Measurements from ENCODE around the gene DHDDS. TPM values are rescaled to one million over a fixed set of nuclear protein-coding genes. Genes with fewer than 3 reads are reported as not detected.

DHDDS gene
- total and polyA plus RNA-seq, 4 experiments from 2014 or later = 23.3 to 46.2 (median 35.5) TPM

DNA sequence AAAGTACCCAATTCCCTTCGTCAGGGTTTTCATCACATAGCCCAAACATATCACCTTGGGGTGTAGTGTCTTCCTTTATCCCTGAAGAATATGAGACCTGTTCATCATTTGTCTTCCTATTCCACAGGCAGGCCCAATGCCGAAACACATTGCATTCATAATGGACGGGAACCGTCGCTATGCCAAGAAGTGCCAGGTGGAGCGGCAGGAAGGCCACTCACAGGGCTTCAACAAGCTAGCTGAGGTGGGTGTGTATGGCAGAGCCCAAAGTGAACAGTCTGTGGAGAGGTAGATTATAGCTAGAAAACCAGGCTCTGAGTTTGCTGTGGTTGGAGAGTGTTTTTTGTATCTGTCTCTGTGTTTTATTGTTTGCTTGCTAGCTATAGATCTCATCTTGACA is 5.9 kb downstream of the DHDDS start:
- Mint-ChIP-seq H3K9me3 (no peaks in the 10 kb centered on the region), H3K27me3 (no peaks in the 10 kb centered on the region), H3K36me3 (peaks cover 37 to 44% of the 10 kb centered on the region in 2 donors), H3K4me1 (peaks cover 4 to 9% (median 7%) of the 10 kb centered on the region in 4 donors), H3K4me3 (no peak overlapping the region), H3K27ac (peak overlapping the region in 1 of 7 donors; percentile 31)
- ChIA-PET POLR2A (ENCODE audit: partially characterized antibody) (interaction anchor here (0.8 to 1.1 kb wide), 2 partner anchors 16 to 34 kb away, joined by 3 read pairs; partner anchors contain the start of gene HMGN2), CTCF (ENCODE audit: partially characterized antibody) (interaction anchor here (1.1 kb wide), 1 partner anchor 27 kb away, joined by 3 read pairs; no protein-coding TSS in a partner anchor)
- H3K9me3 ChIP-seq (ENCODE audit: control insufficient read depth in 1 of 2, low read length in 2 of 2) = no peaks in the 10 kb centered on the region
- H3K4me3 ChIP-seq (ENCODE audit: low read length in 2 of 2) = no peak overlapping the region
- H3K27me3 ChIP-seq (ENCODE audit: insufficient read depth, low read length) = no peaks in the 10 kb centered on the region
- intact Hi-C loops (cut with micrococcal nuclease) = no loop called here
- H3K4me1 ChIP-seq (ENCODE audit: insufficient read depth, low read length) = peaks cover 13% of the 10 kb centered on the region
- DNase-seq = no peak
- H3K36me3 ChIP-seq (ENCODE audit: insufficient read depth, low read length) = peaks cover 53% of the 10 kb centered on the region
- H3K27ac ChIP-seq (ENCODE audit: low read depth, low read length) = no peak overlapping the region

DNA sequence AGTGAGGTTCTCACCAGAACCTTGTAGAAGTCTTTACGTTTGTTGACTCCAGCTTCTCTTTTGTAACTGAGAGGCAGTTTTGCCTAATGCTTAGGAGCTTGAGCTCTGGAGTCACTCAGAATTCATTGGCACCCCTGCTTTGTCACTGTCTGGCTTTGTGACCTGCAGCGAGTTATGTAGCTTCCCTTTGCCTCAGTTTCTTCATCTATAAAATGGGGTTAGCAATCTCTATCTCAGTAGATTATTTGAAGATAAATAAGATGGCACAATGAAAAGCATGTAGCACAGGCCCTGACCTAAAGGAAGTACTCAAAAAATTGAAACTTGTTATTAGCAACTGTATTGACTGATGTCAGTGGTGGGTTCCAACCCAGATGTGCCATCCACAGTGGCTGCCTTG is 8.1 kb downstream of the DHDDS start:
- DNase-seq = no peak
- H3K9me3 ChIP-seq (ENCODE audit: control insufficient read depth in 1 of 2, low read length in 2 of 2) = no peaks in the 10 kb centered on the region
- no peak overlapping the region for H3K27ac Mint-ChIP-seq
- no peaks in the 10 kb centered on the region for H3K27me3 Mint-ChIP-seq
- H3K27me3 ChIP-seq (ENCODE audit: insufficient read depth, low read length) = no peaks in the 10 kb centered on the region
- no peaks in the 10 kb centered on the region for H3K9me3 Mint-ChIP-seq
- no peak overlapping the region for H3K4me3 ChIP-seq (ENCODE audit: low read length in 2 of 2)
- H3K36me3 ChIP-seq (ENCODE audit: insufficient read depth, low read length) = peaks cover 65% of the 10 kb centered on the region
- H3K36me3 Mint-ChIP-seq = peaks cover 47 to 61% of the 10 kb centered on the region in 2 donors
- H3K4me3 Mint-ChIP-seq = no peak overlapping the region
- POLR2A ChIA-PET (ENCODE audit: partially characterized antibody) = no interaction called here
- peaks cover 0 to 5% (median under 1%) of the 10 kb centered on the region in 4 donors for H3K4me1 Mint-ChIP-seq
- no peaks in the 10 kb centered on the region for H3K4me1 ChIP-seq (ENCODE audit: insufficient read depth, low read length)
- CTCF ChIA-PET (ENCODE audit: partially characterized antibody) = interaction anchor here (1.9 kb wide), 1 partner anchor 23 kb away, joined by 7 read pairs; no protein-coding TSS in a partner anchor
- H3K27ac ChIP-seq (ENCODE audit: low read depth, low read length) = no peak overlapping the region
- intact Hi-C loops (cut with micrococcal nuclease) = no loop called here

DNA sequence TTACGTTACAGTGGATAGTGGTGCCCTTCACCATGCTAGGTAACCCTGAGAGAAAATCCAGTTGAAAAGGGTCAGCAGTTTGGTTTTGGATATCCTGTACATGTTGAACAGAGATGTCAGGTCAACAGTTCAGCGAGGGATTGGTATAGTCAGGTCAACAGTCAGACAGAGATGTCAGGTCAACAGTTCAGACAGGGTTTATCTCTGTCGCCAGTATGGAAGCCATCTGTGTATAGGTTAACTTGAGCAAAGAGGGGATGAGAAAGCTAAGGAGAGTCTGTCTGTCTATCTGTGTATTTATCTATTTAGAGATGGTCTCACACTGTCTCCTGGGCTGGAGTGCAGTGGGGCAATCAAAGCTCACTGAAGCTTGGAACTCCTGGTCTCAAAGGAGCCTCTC is 17.7 kb downstream of the DHDDS start:
- Histone ChIP-seq H3K4me3 (ENCODE audit: low read length in 2 of 2) (no peak overlapping the region), H3K27me3 (ENCODE audit: insufficient read depth, low read length) (no peaks in the 10 kb centered on the region), H3K9me3 (ENCODE audit: control insufficient read depth in 1 of 2, low read length in 2 of 2) (no peaks in the 10 kb centered on the region), H3K27ac (ENCODE audit: low read depth, low read length) (no peak overlapping the region), H3K4me1 (ENCODE audit: insufficient read depth, low read length) (no peaks in the 10 kb centered on the region), H3K36me3 (ENCODE audit: insufficient read depth, low read length) (peaks cover 10% of the 10 kb centered on the region)
- H3K4me3 Mint-ChIP-seq = no peak overlapping the region
- H3K36me3 Mint-ChIP-seq = peaks cover 23 to 54% of the 10 kb centered on the region in 2 donors
- H3K27me3 Mint-ChIP-seq = no peaks in the 10 kb centered on the region
- no peak for DNase-seq
- peaks cover 0 to 2% (median 0%) of the 10 kb centered on the region in 4 donors for H3K4me1 Mint-ChIP-seq
- no peaks in the 10 kb centered on the region for H3K9me3 Mint-ChIP-seq
- intact Hi-C loops (cut with micrococcal nuclease) = no loop called here
- ChIA-PET CTCF (ENCODE audit: partially characterized antibody) (interaction anchor here (1.8 kb wide), 1 partner anchor 32 kb away, joined by 6 read pairs; no protein-coding TSS in a partner anchor), POLR2A (ENCODE audit: partially characterized antibody) (interaction anchor here (0.9 to 1.5 kb wide), 2 partner anchors 18 to 23 kb away, joined by 3 read pairs; partner anchors contain the start of gene DHDDS)
- no peak overlapping the region for H3K27ac Mint-ChIP-seq

DNA sequence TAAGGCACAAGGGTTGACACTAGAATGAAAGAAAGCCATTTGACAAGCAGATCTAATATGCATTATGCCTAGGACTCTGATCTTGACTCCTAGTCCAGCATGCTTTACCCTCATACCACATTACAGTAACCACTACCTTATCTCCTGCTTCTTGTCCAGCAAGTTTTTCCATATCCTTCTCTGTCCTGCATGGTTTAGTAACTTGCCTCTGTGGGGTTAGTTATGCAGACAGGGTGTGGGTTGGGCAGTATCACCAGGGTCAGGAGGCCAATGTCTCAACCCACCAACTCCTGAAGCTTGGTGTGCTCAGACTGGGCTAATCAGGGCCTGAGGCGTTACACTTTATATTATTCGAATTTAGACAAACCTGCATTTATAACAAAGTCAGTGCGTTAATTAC is 18.8 kb downstream of the DHDDS start:
- ChIA-PET CTCF (ENCODE audit: partially characterized antibody) (interaction anchor here (1.8 kb wide), 1 partner anchor 33 kb away, joined by 6 read pairs; no protein-coding TSS in a partner anchor), POLR2A (ENCODE audit: partially characterized antibody) (interaction anchor here (1.5 kb wide), 1 partner anchor 19 kb away, joined by 3 read pairs; the partner anchor contains the start of gene DHDDS)
- Histone ChIP-seq H3K4me1 (ENCODE audit: insufficient read depth, low read length) (no peaks in the 10 kb centered on the region), H3K27ac (ENCODE audit: low read depth, low read length) (no peak overlapping the region), H3K9me3 (ENCODE audit: control insufficient read depth in 1 of 2, low read length in 2 of 2) (no peaks in the 10 kb centered on the region), H3K27me3 (ENCODE audit: insufficient read depth, low read length) (no peaks in the 10 kb centered on the region), H3K36me3 (ENCODE audit: insufficient read depth, low read length) (peaks cover 9% of the 10 kb centered on the region), H3K4me3 (ENCODE audit: low read length in 2 of 2) (no peak overlapping the region)
- Mint-ChIP-seq H3K4me1 (no peaks in the 10 kb centered on the region), H3K27ac (no peak overlapping the region), H3K9me3 (no peaks in the 10 kb centered on the region), H3K4me3 (no peak overlapping the region), H3K27me3 (no peaks in the 10 kb centered on the region), H3K36me3 (peaks cover 27 to 55% of the 10 kb centered on the region in 2 donors)
- no peak for DNase-seq
- intact Hi-C loops (cut with micrococcal nuclease) = no loop called here

DNA sequence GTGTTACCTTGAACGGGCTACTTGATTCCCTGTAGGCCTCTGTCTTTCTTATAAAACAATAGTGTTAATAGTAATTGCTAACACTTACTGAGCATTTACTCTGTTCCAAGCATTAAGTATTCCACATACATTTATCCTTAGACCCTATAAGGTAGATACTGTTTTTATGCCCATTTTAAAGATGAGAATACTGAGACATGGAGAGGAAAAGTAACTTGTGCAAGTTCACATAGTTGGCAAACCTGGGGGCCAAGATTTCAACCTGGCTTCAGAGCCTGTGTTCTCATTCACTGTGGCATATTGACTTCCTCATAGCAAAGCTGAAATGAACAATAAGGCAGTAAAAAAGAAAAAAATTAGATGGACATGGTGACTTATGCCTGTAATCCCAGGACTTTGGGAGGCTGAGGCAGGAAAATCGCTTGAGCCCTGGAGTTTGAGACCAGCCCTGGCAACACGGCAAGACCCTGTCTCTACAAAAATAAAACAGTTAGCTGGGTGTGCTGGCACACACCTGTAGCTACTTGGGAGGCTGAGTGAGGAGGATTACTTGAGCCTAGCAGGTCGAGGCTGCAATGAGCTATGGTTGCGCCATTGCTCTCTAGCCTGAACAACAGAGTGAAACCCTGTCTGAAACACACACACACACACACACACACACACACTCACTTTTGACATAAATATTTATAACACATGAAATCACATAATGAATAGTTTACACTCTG is 20.5 kb downstream of the DHDDS start:
- Mint-ChIP-seq H3K27me3 (no peaks in the 10 kb centered on the region), H3K4me1 (no peaks in the 10 kb centered on the region), H3K9me3 (no peaks in the 10 kb centered on the region), H3K4me3 (no peak overlapping the region), H3K36me3 (peaks cover 26 to 50% of the 10 kb centered on the region in 2 donors), H3K27ac (no peak overlapping the region)
- H3K4me3 ChIP-seq (ENCODE audit: low read length in 2 of 2) = no peak overlapping the region
- no peaks in the 10 kb centered on the region for H3K9me3 ChIP-seq (ENCODE audit: control insufficient read depth in 1 of 2, low read length in 2 of 2)
- no peaks in the 10 kb centered on the region for H3K4me1 ChIP-seq (ENCODE audit: insufficient read depth, low read length)
- peaks cover 9% of the 10 kb centered on the region for H3K36me3 ChIP-seq (ENCODE audit: insufficient read depth, low read length)
- no peaks in the 10 kb centered on the region for H3K27me3 ChIP-seq (ENCODE audit: insufficient read depth, low read length)
- DNase-seq = no peak
- intact Hi-C loops (cut with micrococcal nuclease) = no loop called here
- CTCF ChIA-PET (ENCODE audit: partially characterized antibody) = no interaction called here
- POLR2A ChIA-PET (ENCODE audit: partially characterized antibody) = no interaction called here
- no peak overlapping the region for H3K27ac ChIP-seq (ENCODE audit: low read depth, low read length)

DNA sequence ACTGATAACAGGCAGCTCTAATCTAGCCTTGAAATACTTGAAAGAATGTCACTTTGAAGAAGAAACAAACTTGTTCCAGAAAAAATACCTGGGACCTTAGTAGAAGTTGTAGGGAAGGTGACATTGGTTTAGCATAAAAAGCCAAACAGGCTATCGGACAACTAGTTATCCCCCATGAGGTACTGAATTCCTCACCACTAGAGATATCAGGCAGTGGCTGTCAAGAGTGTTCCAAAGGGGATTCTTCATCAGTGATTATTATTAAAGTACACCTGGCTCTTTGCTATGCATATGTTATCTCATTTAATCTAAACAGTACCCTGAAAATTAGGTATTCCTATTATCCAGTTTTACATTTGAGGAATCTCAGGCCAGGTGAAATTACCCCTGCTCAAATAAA is 27.0 kb downstream of the DHDDS start:
- Histone ChIP-seq H3K9me3 (ENCODE audit: control insufficient read depth in 1 of 2, low read length in 2 of 2) (no peaks in the 10 kb centered on the region), H3K36me3 (ENCODE audit: insufficient read depth, low read length) (peaks cover 25% of the 10 kb centered on the region), H3K4me1 (ENCODE audit: insufficient read depth, low read length) (no peaks in the 10 kb centered on the region), H3K27ac (ENCODE audit: low read depth, low read length) (no peak overlapping the region), H3K4me3 (ENCODE audit: low read length in 2 of 2) (no peak overlapping the region), H3K27me3 (ENCODE audit: insufficient read depth, low read length) (no peaks in the 10 kb centered on the region)
- Mint-ChIP-seq H3K4me1 (peaks cover 0 to 3% (median 0%) of the 10 kb centered on the region in 4 donors), H3K27me3 (no peaks in the 10 kb centered on the region), H3K4me3 (no peak overlapping the region), H3K27ac (peak overlapping the region in 1 of 7 donors; percentile 13), H3K9me3 (no peaks in the 10 kb centered on the region), H3K36me3 (peaks cover 21 to 67% of the 10 kb centered on the region in 2 donors)
- intact Hi-C loops (cut with micrococcal nuclease) = no loop called here
- DNase-seq = no peak
- CTCF ChIA-PET (ENCODE audit: partially characterized antibody) = interaction anchor here (2.3 kb wide), 1 partner anchor 12 kb away, joined by 5 read pairs; no protein-coding TSS in a partner anchor
- POLR2A ChIA-PET (ENCODE audit: partially characterized antibody) = interaction anchor here (2.9 kb wide), 1 partner anchor 13 kb away, joined by 8 read pairs; the partner anchor contains the start of gene HMGN2

DNA sequence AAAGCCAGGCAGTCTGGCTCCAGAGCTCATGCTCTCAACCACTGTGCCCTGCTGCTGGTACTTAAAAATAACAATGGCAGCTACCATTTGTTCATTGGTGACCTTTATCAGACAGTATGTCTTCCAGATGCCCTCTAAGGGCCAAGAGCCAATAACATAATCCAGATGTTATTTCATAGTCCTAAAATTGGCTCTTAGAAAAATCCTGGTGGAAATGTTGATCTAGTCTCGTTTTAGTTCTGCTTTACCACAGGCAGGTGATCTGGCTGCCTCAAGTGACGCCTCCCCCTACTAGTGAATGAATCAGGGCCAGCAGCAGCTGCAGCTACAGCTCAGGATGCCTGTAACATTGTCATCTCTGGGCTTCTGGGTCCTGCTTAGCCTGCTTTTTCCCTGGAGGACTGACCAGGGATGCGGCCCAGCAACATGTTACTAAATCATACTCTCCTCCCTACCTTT is 27.5 kb downstream of the DHDDS start:
- peaks cover 29% of the 10 kb centered on the region for H3K36me3 ChIP-seq (ENCODE audit: insufficient read depth, low read length)
- H3K4me3 ChIP-seq (ENCODE audit: low read length in 2 of 2) = no peak overlapping the region
- H3K4me1 ChIP-seq (ENCODE audit: insufficient read depth, low read length) = no peaks in the 10 kb centered on the region
- Mint-ChIP-seq H3K4me1 (peaks cover 0 to 3% (median 0%) of the 10 kb centered on the region in 4 donors), H3K9me3 (no peaks in the 10 kb centered on the region), H3K27ac (no peak overlapping the region), H3K36me3 (peaks cover 24 to 69% of the 10 kb centered on the region in 2 donors), H3K4me3 (no peak overlapping the region), H3K27me3 (no peaks in the 10 kb centered on the region)
- no peak for DNase-seq
- H3K9me3 ChIP-seq (ENCODE audit: control insufficient read depth in 1 of 2, low read length in 2 of 2) = no peaks in the 10 kb centered on the region
- ChIA-PET CTCF (ENCODE audit: partially characterized antibody) (interaction anchor here (2.3 kb wide), 1 partner anchor 12 kb away, joined by 5 read pairs; no protein-coding TSS in a partner anchor), POLR2A (ENCODE audit: partially characterized antibody) (interaction anchor here (2.9 kb wide), 1 partner anchor 12 kb away, joined by 8 read pairs; the partner anchor contains the start of gene HMGN2)
- no peaks in the 10 kb centered on the region for H3K27me3 ChIP-seq (ENCODE audit: insufficient read depth, low read length)
- intact Hi-C loops (cut with micrococcal nuclease) = no loop called here
- no peak overlapping the region for H3K27ac ChIP-seq (ENCODE audit: low read depth, low read length)
